Activated CD8-positive, alpha-beta memory T cell treated with anti-CD3 and anti-CD28 coated beads for 1 hour (primary cell): ENCODE data around the gene C3orf70.

Experiments
- DNase-seq, 2 donors: peaks; one replicate each; pipeline ENCODE4 v3.0.0-alpha.2; 2020; ENCODE audit warnings: low read depth in 1 of 2; ENCODE audit errors: extremely low read depth in 1 of 2

C3orf70 gene

GRCh38 chr3:185089343-185089742, 63.5 kb downstream of the C3orf70 start:
- no peak for DNase-seq

GRCh38 chr3:185087419-185087818, 65.4 kb downstream of the C3orf70 start:
- DNase-seq, result no peak

- DNase-seq, result no peak
These were observed 68.0 kb downstream of the C3orf70 start for GRCh38 chr3:185084901-185085300.

- no peak for DNase-seq
These were observed 68.5 kb downstream of the C3orf70 start for GRCh38 chr3:185084402-185084801.

- no peak for DNase-seq
These were observed 70.0 kb downstream of the C3orf70 start for GRCh38 chr3:185082829-185083228.

GRCh38 chr3:185082149-185082548, 70.7 kb downstream of the C3orf70 start:
- DNase-seq, result no peak

GRCh38 chr3:185081521-185081920, 71.3 kb downstream of the C3orf70 start:
- DNase-seq, result no peak

GRCh38 chr3:185079625-185080024, 73.2 kb downstream of the C3orf70 start:
- DNase-seq, result no peak

- no peak for DNase-seq
These were observed 76.6 kb downstream of the C3orf70 start for GRCh38 chr3:185076219-185076618.

- DNase-seq, result no peak
These were observed 77.3 kb downstream of the C3orf70 start for GRCh38 chr3:185075547-185075946.

- no peak for DNase-seq
These were observed 81.5 kb downstream of the C3orf70 start for GRCh38 chr3:185071287-185071800.

GRCh38 chr3:185070491-185071286, 82.2 kb downstream of the C3orf70 start:
- DNase-seq, result no peak

- no peak for DNase-seq
These were observed 83.5 kb downstream of the C3orf70 start for GRCh38 chr3:185069037-185070030.

- no peak for DNase-seq
These were observed 85.7 kb downstream of the C3orf70 start for GRCh38 chr3:185067173-185067572.

GRCh38 chr3:185066251-185066650, 86.6 kb downstream of the C3orf70 start:
- no peak for DNase-seq

GRCh38 chr3:185065059-185065458, 87.8 kb downstream of the C3orf70 start:
- DNase-seq, result no peak

- no peak for DNase-seq
These were observed 89.4 kb downstream of the C3orf70 start for GRCh38 chr3:185063431-185063830.

GRCh38 chr3:185062191-185062590, 90.7 kb downstream of the C3orf70 start:
- DNase-seq, result no peak

- DNase-seq, result no peak
These were observed 92.2 kb downstream of the C3orf70 start for GRCh38 chr3:185060655-185061054.

- no peak for DNase-seq
These were observed 93.1 kb downstream of the C3orf70 start for GRCh38 chr3:185059766-185060165.

GRCh38 chr3:185058796-185059195, 94.1 kb downstream of the C3orf70 start:
- DNase-seq, result no peak
